NCI-H1105 (cell line): ENCODE measurements around the gene VPS54.
A peak's percentile ranks its signal among the peaks of the same experiment; 100 is the strongest.

ENCODE experiments used
- DNase-seq: peaks from one replicate; lab custom pipeline; 2025; lab: John Stamatoyannopoulos, UW

The VPS54 gene, protein sequence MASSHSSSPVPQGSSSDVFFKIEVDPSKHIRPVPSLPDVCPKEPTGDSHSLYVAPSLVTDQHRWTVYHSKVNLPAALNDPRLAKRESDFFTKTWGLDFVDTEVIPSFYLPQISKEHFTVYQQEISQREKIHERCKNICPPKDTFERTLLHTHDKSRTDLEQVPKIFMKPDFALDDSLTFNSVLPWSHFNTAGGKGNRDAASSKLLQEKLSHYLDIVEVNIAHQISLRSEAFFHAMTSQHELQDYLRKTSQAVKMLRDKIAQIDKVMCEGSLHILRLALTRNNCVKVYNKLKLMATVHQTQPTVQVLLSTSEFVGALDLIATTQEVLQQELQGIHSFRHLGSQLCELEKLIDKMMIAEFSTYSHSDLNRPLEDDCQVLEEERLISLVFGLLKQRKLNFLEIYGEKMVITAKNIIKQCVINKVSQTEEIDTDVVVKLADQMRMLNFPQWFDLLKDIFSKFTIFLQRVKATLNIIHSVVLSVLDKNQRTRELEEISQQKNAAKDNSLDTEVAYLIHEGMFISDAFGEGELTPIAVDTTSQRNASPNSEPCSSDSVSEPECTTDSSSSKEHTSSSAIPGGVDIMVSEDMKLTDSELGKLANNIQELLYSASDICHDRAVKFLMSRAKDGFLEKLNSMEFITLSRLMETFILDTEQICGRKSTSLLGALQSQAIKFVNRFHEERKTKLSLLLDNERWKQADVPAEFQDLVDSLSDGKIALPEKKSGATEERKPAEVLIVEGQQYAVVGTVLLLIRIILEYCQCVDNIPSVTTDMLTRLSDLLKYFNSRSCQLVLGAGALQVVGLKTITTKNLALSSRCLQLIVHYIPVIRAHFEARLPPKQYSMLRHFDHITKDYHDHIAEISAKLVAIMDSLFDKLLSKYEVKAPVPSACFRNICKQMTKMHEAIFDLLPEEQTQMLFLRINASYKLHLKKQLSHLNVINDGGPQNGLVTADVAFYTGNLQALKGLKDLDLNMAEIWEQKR

DNA sequence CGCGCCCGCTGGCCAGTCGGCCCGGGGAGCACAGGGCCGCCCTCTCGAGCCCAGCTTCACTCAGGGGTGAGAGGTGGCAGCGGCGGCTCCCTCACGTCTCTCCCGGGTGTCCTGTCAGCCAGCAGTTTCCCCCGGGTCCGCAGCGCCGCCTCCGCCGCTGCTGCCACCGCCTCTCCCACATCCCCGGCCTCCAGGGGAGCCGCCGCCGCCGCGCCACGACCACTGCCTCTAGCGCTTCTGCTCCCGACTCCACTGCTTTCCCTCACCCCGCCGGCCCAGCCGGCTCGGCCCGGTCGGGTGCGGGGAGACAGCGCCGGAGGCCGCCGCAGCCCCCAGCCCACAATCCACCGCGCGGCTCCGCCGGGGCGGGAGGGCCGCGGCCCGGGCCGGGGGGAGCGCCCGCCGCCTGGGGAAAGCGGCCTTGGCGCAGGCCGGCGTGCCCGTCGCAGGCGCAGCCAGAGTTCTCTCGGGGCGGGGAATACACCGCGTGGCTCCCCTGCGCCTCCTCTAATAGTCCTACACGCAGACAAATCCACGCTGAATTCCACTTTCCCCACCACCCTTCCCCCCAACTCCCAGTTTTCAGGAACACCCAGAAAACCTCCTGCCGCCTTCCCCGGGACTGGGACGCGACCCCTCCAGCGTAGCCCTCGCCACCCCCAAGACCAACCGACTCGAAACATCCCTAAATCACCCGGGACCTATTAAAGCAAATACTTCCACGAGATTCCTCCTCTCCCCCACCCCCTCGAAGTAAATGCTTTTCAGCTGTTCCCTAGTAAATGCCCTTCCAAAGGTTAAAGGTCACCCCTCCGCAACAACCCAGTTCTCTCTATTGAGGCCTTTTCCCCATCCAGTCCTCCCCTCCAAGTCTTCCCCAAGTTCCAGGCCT lies at the start of gene VPS54:
Gene VPS54, minus strand, starts transcription at position 346 of the 892 bp plus-strand sequence. CDS start 35,429 bp downstream, outside the sequence.
- peak; percentile 38 for DNase-seq

DNA sequence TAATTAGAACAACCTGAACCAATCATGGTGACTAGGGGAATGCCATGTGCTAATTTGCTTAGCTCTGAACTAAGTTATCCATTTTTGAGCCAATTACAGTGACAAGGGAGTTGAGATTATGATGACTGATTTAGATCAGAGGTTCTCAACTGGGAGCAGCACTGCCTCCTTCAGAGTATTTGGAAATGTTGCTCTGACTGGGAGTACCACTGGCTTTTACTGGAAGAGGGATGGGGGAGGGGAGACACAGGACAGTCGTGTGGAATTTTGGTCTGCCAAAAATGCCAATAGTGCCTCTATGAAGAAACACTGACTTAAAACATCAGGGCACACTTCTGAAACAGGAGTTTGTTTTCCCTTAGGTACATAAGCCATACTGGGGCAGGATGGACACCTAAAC lies 48.1 kb upstream of the VPS54 start:
- no peak for DNase-seq

DNA sequence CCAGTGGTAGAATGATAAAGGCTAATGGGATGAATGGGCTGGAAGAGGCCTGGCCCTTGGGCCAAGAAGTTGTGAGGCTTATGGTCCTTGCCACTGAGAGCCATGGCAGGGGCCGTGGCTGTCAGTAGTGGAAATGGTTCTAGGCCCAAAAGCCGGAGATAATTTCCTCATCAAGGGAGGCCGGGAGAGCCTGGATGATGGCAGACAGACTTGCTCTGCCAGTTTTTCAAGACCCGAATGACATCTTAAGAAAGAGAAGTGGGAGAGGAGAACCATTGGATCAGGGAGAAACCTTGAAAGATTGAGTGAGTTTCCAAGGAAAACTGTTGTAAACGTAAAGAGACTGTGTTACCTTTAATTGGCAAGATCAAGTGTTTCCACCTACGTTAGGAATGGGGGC lies 46.3 kb upstream of the VPS54 start:
- DNase-seq, result no peak

DNA sequence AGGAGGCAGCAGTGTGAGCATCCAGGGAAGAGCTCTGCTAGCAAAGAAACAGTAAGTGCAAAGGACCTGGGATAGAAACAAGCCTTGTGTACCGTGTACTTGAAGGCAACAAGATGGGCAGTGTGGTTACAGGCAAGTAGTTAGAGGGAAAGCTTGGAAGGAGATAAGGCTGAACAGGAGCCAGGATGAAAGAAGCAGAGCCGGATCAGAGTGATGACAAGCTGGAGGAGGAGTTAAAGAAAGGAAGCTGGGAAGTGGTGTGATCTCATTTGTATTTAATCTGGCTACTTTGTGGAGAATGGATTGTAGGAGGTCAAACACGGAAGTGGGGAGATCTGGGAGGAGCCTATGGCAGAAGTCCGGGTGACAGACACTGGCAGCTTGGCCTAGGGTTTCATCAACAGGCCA lies 44.7 kb upstream of the VPS54 start:
- DNase-seq, result no peak

DNA sequence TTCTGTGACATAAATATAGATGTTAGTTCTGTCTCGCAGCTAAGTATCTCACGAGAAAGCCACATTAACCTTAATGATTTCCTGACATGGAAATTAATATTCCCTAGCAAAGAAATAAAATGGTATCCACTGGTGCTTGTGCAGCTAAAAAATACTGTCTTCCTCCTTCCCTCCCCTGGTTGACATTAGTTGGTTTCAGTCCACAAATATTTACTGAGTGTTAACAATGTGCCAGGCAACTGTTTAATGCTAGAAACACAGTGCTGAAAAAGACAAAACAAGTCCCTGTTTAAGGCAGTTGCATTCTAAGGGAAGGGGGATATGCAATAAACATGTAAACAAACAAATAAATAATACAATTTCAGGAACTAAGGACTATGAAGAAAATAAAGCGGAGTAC lies 44.2 kb upstream of the VPS54 start:
- DNase-seq, result no peak

DNA sequence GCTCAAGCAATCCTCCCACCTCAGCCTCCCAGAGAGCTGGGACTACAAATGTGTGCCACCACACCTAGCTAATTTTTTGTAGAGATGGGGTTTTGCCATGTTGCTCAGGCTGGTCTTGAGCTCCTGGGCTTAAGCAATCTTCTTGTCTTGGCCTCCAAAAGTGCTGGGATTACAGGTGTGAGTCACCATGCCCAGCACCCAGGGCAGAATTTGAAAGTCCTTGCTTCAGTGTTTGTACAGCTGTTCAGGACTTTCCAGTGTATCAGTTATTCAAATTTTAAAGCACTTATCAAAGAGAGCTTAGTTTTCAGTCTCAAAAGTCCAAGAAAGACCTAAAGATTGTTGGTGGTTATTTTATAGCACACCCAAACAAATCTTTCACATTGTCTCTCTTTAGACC lies 43.6 kb upstream of the VPS54 start:
- DNase-seq, result no peak

DNA sequence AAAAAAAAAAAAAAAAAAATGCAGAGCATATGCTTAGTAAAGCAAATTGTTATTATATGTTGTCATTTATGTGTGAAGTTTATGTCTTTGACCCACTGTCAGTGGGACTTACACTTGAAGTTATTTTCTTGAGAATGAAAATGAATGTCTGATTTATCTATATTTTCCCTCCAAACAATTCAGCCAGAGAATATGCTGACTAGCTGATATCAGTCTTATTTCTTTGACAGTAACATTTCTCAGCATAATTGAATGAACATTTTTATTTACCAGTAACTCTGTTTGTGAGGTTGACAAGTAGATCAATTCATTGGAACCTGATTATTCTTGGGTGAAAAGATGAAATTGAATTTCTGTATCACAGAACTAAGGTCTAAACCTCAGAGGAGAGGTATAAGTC lies 40.0 kb upstream of the VPS54 start:
- no peak for DNase-seq

DNA sequence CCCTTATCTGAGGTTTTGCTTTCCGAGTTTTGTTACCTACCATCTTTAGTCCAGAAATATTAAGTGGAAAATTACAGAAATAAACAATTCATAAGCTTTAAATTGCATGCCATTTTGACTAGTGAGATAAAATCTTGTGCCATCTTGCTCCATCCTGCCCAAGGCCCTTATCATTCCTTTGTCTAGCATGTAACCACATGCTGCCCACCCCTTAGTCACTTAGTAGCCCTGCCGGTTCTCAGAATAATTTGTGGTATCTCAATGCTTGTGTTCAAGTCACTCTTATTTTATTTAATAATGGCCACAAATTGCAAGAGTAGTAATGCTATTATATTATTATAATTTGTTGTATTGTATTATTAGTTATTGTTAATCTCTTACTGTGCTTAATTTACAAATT lies 36.8 kb upstream of the VPS54 start:
- no peak for DNase-seq

DNA sequence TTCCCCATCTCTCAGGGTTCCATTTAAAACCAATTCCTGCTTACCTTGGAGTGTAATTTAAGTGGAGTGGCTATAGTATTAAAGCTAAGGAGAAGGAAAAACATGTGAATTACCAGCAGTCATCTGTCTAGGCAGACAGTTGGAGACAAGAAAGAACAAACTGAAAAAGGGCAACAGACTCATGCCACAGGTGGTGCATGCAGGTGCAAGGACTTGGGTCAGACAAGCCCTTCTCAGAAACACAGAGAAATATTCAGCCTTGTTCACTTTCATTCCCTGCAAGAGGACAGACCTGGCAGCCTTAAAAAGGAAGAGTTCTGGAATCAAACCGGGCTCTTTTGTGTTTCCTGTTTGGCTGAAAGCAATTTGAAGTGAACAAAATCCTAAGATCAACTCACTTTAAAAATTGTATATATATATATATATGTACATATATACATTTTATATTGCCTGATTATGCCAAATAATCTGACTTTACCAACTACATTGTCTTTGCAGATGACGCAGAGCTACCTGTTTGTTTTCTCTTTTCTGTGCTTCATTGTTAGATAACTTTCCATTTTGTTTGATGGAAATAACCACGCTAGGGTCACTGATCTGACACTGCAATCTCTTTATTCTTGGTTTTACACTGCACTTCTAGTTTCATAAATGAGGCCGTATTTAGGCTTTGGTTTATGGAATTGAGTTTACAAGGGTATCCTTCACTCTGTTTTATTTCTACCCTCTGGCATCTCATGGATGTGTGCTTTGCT lies 35.1 kb upstream of the VPS54 start:
- no peak for DNase-seq

DNA sequence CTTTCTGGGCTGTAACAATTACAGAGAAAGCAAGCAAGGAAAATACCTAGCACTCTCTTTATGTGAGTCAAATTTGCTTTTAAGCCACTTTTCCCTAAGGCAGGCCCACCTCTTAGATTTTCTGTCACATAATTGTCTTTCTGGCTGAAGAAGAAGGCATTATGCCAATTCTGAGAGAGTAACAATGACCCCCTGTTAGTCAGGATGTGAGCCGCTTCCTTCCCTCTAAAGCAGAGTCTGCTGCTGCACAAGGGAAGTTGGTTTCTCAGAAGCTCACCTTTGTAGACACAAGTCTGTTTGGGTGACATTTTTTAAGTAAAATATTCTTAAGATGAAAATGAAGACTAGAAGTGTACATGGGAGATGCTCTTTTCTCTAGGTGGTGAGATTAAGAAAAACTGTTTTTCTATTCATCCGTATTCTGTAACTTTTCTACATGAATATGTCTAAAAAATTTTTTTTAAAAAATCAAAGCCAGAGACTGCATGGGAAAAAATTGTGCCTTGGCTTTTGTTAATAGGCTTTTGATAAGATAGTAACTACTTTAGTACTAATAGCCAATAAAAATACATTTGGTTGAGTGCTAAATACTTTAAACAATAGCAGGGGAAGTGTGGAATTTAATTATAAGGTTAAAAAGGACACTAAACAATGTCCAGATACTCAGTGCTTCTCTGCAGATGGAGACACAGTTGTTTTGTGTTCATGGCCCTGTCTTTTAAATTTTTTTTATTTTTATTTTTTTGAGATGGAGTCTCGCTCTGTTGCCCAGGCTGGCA lies 33.4 kb upstream of the VPS54 start:
- no peak for DNase-seq

DNA sequence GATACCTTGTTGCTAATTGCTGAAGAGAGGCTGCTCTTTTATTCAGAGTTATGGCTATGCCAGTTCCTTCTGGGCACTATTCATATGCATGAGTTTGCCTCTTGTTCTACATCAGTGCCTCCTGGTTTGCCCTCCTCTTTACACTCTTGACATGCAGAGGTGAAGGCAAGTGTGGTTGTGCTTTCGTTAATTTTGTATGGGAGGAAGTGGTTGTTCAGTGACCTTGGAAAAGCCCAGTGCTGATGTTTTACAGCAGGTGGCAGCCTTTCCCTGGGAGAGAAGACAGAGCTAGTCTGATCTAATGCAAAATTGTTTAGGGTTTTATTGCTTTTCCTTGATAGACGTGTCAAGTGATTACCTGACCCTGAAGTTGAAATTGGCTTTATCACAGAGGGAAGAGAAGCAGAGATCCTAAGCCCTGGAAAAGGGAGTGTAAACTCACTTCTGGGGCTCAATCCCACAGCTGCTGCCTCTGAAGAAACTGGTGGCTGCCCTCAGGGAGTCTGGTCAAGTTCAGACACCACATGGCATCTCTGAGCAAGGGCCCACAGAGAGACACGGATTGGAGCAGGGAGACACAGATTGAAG lies 30.5 kb upstream of the VPS54 start:
- DNase-seq, result peak; percentile 54

DNA sequence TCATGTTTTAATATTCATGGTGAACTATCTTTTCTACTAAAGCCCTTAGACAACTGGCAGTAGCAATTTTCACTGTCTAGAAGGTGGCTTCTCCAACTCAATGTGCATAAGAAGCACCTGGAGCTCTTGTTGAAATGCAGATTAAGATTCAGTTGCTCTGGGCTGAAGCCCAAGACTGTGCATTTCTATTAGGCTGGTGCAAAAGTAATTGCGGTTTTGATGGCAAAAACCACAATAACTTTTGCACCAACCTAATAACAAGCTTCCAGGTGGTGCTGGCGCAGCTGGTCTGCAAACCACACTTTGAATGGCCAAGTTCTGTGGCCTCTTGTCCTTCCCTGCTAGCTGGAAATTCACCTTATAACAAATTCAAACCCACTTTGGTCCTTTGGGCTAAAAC lies 26.7 kb upstream of the VPS54 start:
- no peak for DNase-seq

DNA sequence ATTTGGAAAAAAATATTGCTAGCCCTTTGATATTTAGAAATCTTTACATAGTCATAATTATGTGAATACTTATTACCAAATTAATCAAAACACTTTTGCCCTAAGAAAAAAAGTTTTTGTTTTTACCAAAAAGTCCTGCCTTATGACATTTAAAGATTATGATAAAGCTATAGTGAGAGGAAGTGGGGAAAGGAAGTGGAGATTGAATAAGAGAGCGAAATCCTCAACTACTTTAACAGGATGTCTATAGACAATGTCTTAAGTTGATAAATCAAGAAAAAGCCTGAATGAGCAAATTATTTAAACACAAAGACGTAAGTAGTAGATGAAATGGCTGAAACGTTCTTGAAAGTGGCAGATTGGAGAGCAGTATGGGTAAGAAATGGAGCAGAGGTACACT lies 20.9 kb upstream of the VPS54 start:
- DNase-seq, result no peak

DNA sequence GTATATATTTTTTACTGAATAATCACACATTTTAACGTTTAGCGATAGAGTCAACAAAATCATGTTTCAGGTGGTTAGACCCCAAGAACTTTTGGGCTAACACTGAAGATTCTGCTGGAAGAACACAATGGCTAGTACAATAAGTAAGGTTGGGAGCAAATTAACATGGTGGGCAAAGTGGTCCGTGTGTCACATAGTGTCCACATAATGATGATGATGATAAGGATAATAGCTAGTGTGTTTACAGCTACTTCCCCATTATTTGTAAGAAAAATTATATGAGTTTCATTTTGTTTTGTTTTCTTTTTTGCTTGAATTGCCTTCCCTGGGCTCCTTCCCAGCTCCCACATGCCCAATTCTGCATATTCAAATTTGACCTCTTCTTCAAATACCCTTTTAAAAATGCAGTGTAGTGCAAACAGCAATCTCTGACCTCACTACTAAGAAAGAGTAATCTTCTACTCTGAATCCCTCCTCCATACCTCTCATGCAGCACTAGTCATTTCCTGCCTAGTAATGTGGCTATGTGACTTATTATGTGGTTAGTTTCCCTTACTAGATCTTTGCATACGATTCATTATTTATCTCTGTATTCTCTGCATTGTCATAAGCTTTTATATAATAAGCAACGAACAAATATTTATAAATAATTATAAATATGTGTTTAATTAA lies 16.9 kb upstream of the VPS54 start:
- DNase-seq, result no peak

DNA sequence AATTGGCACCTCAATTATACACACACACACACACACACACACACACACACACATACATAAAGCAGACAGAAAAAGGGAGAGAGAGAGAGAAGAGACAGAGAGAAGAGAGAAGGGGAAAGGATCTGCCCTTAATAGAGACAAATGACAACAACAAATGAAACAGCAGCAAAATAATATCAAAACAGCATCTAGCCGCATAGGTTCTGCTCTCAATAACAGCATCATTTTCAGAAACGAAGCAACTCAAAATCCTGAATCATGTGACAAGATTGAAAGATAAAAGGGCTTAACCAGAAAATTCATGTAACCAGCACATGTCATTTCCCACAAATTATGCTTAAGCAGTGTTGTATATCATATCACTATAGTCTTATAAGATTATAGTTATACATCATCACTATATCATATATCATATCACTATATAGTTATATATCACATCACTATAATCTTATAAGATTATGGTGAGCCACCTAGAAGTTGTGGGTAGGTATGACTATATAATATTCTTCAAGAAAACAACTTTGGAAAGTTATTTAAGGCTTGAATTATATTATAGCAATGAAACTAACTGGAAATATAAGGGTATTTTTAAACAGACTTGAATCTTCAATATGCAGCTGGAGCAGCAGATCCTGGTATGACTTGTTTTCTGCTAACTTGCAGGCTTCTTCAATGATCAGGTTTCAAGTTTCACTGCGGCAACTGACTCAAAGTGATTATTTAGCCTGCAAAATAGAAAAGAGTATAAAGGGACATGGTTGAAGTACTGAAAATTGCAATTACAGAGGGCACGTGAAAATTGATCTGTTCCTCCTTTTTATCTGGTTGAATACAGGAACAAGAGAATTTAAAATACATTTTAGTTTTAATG lies 16.1 kb upstream of the VPS54 start:
- DNase-seq, result peak; percentile 38

DNA sequence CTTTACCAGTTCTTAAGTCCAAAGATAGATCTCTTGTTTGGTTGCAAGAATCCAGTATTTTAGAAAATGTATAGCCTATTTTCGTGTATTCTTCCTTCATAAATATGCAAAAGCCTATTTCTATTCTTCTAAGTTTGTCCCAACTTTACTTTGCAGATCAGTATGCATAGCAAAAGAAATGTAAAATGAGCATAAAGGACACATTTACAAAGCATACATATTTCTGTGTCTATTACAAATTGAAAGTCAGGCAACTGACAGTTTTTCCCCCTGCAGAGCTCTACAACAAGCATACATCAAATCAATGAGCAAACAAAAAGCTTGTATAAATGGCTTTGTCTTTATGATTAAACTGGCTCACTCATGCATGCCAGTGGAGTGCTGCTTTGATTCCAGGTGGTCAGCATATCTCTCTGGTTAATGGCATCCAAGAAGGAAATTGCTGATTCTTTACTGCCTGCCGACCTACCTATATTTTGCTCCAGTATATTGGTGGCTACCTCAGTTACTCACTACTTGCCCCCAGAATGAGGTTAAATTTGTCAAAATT lies 10.0 kb upstream of the VPS54 start:
- DNase-seq, result peak; percentile 57

DNA sequence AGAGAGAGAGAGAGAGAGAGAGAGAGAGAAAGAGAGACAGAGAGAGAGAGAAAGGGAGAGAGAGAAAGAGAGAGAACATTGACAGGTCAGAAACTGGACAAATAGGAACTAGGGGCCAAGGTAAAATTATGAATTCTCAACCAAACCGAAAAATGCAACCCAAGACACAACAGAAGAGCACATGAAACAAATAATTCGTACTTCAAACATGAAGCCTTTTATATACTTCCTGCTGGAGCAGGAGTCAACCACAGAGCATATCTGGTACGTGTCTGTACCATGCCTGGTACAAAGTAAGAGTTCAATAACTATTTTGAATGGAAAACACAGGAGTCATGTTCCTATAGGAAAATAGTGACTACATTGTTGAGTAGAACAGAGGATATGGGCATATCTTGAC lies 6.5 kb upstream of the VPS54 start:
- no peak for DNase-seq

DNA sequence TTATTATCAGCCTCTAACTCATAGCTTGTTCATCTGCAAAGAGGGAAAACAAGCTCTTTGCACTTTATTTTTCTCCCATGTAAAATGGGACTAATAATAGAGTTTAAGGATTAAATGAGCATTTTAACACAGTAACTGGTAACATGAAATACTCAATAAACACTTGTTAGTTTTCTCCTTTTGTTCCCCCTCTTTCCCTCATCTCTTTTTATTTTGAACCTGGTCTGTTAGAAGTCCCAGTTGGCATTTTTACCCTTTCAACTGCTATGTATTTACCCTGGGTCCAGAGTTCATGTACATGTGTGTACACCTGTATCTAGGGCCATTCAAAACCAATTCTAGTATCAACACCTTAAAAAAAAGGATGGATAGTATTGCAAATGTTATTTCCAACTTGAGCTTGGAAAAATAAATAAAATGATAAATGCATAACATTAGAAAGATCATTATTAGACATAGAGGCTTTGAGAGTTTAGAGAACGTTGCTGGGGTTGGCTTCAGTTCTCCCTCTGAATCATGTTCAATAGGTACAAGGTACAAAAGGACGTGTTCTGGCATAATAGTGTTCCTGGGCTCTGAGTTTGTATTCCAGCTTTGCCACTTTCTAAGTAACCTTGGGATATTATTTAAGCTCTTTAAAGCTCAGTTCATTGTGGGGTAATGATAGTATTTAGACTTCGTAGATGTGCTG lies 5.2 kb upstream of the VPS54 start:
- no peak for DNase-seq
